Transverse colon (tissue), 3 donors: ENCODE results near the gene PDE7B.

ENCODE experiments used
- EP300 ChIP-seq: sonication (generic); formaldehyde crosslinking; IDR thresholded peaks from one replicate; pipeline ENCODE4 v1.6.1; 2017; ENCODE audit warnings: antibody characterized with exemption, low read depth
- POLR2AphosphoS5 ChIP-seq, 3 donors: sonication (generic); formaldehyde crosslinking; IDR thresholded peaks; one replicate each; pipeline ENCODE4 v1.6.1; 2016; ENCODE audit warnings: antibody characterized with exemption in 3 of 3

GRCh38 chr6:135906542-135906941, 55.0 kb downstream of the PDE7B start:
- no peak for TF ChIP-seq EP300
- TF ChIP-seq POLR2AphosphoS5 (IDR thresholded peaks at IDR 0.05), result no peak
